Fibroblast of skin of left quadriceps (primary cell): ENCODE results near the gene COL4A6.
A peak's percentile ranks its signal among the peaks of the same experiment; 100 is the strongest.

Experiments
- DNase-seq, 2 experiments: peaks; one replicate each; pipeline ENCODE4 v3.0.0-alpha.2; 2013; ENCODE audit warnings: low read depth in 2 of 2

The COL4A6 gene

GRCh38 chrX:108331126-108331909 is 106.9 kb downstream of the COL4A6 start:
- DNase-seq = no peak

DNA sequence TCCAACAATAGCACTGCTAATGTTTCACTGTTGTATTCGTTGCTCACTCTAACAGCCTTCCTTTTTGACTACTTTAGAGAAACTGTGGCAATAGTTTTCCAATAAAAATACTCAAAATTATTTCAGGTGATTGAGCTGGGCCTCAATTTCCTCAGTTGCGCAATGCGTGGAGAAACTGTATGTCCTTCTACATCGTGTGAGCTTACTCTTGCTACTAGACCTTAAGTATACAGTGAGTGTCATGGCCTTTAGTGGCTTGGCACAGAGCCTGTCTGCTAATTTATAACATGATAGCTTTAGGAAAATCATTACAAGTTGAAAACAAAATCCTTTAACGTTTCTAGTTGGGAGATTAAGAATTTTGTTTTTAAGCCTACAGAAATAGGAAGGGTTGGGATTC is 114.5 kb downstream of the COL4A6 start:
- DNase-seq = no peak

DNA sequence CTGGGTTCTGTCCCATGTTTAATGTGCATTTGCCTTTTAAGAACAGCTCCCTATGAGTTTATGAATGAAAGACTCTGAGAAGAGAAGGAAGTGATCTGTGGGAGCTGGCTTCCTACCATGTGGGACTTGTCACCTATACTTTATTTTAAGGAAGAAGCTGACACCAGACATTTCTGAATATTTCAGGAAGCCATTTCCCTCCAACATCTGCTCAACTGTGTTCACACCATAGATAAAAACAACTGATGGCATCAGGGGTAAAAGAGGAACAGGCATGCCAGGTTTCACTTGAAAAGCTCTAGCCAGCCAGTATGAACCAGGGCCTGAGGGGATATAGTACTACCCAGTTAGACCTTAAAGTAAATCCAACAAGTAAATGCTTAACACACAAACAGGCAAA is 116.0 kb downstream of the COL4A6 start:
- no peak for DNase-seq

DNA sequence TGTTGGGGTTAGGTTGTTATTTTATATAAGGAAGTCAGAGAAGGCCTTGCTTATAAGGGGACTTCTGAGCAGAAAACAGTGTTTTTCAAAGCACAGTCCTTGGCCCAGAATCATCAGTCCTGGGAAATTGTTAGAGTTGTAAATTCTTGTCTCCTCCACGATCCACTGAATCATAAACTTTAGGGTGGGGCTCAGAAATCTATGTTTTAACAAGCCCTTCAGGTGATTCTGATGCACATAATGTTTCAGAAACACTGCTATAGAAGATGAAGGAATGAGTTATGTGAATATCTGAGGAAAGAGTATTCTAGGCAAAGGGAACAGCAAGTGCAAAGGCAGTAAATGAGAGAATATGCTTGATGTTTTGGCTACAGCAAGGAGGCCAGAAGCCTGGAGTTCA is 121.8 kb downstream of the COL4A6 start:
- no peak for DNase-seq

- no peak for DNase-seq
Observed at GRCh38 chrX:108313669-108314068, 124.6 kb downstream of the COL4A6 start.

GRCh38 chrX:108312957-108313356 is 125.3 kb downstream of the COL4A6 start:
- DNase-seq = peak in 1 of 2 experiments; percentile 7

DNA sequence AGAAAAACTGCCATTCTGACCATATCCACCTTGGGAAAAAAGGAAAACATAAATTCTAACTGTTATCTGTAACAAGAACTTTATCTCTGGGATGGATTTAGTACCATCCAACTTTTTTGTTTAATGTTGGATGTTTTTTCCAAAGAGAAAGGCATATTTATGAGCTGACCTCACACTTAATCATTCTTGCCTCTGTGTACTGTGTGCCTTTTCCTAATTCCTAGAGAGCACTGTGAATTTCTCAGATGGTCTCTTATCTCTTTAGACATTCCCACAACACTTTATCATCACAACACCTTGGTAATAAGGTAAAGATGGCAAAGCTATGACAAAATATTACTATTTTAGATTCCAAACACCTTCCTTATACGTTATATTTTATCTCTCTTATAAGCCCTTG is 126.2 kb downstream of the COL4A6 start:
- DNase-seq = no peak

- DNase-seq = no peak
Observed at GRCh38 chrX:108310506-108310905, 127.7 kb downstream of the COL4A6 start.

DNA sequence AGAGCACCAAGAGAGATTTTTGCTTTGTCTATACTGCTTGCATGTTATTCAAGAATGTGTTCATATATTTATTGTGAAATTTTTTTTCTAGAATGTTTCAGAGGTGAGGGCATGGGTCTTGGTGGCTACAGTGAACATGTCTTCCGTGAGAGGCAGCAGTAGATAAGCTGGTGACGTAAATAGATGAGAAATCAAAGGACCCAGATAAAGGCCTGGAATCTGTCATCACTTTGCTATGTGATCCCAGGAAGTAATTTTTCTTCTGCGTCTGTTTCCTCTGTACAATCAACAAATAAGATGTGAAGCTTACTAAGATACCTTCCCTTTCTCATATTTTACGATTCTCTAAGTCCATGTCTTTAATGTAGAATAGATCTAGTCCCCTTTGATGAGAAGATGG is 129.1 kb downstream of the COL4A6 start:
- DNase-seq = no peak

GRCh38 chrX:108307132-108308085 is 130.8 kb downstream of the COL4A6 start:
- DNase-seq = no peak

DNA sequence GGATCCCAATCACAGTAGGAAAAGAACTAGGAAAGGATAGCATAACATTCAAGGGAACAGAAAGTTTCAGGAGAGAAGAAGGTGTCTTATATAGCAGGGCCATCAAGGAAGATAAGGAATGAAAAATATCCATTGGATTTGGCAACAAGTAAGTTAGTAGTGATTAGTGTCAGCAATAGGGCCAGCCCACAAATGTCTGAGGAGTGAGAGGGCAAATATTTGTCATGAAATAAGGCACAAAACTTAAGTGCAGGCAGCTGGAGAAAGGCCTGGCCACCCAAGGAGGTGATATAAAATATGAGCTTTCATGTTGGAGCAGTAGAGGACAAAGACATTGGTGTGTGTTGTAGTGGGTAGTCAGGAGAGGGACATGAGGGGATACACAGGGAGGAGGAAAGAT is 132.1 kb downstream of the COL4A6 start:
- DNase-seq = no peak

DNA sequence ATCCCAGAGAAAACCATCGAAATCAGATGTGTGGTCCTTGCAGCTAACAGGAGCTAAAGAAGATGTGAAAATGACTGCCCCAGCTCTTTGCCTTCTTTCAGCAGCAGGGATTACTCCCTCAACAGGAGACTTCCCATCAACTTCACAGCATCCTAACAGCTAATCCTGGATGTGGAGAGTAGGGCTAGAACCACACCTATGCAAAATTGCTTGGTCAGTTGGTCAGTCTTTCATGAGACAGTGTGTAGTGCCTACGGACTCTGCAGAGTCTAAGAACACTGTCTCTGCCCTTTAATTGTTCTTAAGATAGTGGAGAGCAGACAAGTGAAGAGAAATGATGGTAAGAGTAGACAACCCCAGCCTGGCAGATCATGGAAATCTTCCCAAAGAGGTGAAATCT is 133.5 kb downstream of the COL4A6 start:
- no peak for DNase-seq

DNA sequence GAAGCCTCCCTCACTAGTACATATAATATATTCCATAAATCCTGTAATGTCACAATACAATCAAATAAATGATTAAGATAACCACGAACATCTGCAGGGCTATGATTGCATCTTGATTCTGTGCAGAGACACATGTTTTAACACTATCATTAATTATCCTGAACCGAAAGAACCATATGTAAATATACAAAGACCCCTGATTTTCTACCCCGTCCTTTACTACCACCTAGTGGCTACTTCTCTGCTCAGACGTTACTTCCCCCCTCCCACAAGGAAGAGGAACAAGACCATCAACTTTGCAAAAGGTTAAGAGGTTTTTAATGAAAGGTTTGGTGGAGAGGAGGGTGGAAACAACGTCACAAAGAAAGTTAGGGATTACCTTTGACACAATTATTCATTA is 134.0 kb downstream of the COL4A6 start:
- no peak for DNase-seq

- DNase-seq = no peak
Observed at GRCh38 chrX:108303682-108304081, 134.5 kb downstream of the COL4A6 start.

- no peak for DNase-seq
Observed at GRCh38 chrX:108299704-108300103, 138.5 kb downstream of the COL4A6 start.

GRCh38 chrX:108299101-108299591 is 139.1 kb downstream of the COL4A6 start:
- DNase-seq = peak; percentile 9 to 17

DNA sequence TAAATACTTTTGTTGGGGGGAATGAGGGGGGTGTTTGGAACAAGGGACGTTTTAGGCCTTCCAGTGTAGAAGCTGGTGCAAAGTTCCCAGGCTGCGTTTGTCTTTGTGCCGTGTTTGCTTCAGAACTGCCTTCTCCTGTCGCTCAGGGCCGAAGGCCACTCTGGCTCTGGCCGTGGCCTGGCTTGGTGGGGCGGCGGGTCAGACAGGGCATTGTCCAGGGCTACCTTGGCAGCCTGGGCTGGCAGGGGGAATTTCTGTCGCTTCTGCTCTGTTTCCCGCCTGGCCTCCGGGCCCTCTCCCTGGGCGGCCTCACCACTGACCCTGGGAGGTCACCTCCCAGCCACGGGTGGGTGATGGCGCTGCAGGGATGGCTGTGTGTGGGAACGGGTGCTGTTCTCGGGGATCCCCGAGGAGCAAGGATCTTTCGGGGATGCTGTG is 140.0 kb downstream of the COL4A6 start:
- no peak for DNase-seq

GRCh38 chrX:108297290-108297689 is 140.9 kb downstream of the COL4A6 start:
- no peak for DNase-seq

- DNase-seq = no peak
Observed at GRCh38 chrX:108292053-108292452, 146.2 kb downstream of the COL4A6 start.

DNA sequence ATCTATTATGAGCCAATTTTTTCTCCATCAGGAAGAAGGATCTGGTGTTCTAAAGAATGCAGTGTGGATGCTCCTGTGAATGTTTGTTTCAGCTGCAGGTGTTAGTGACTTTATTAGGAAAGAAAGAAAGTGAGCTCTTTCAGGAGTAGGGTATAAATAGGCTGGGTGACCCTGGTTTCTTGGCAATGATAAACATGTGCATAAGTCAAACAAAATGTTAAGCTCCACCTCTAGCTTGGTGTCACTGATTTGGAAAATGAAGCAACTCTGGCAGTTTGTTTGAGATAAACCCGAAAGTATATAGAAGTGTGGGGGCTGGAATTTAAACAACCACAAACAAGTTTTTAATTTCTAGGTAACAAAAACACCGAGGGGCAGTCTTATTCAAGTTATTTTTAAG is 152.3 kb downstream of the COL4A6 start:
- no peak for DNase-seq

- DNase-seq = no peak
Observed at GRCh38 chrX:108285356-108285755, 152.9 kb downstream of the COL4A6 start.

DNA sequence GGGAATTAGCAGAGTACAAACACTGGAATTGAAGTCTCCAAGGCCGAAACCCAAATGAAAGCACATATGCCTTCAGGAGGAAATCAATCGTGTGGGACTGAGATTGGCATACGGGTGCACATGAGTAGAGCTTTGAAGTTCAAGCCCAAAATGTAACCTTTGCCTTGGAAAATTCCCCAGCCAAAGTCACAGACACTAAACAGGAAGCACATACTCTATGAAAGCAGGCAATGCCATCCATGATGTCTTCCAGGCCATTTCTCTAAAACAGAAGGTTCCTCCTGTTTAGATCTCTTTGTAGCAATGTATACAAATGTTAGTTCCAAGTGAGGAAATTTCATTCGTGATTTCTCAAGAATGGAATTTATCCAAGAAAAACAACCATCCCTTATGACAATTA is 162.5 kb downstream of the COL4A6 start:
- DNase-seq = no peak

DNA sequence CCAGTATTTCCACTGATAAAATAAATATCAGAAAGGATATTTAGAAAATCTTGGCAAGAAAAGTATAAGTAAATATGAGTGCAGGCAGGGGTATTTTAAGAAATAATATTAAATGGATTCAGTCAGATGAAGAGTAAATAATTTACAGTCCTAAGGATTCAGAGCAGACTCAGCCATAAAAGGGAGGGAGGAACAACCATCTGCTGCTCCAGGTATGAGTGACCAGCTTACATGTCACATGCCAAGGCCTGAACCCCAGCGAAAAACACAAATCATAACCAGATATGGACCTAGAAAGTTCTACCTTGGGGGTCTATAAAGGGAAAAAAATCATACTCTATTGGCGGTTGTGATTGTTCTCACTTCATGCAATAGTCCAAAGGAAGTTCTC is 166.8 kb downstream of the COL4A6 start:
- no peak for DNase-seq
